ENCODE data around the gene KCNE1.
A peak's percentile ranks its signal among the peaks of the same experiment; 100 is the strongest.

KCNE1 gene

DNA sequence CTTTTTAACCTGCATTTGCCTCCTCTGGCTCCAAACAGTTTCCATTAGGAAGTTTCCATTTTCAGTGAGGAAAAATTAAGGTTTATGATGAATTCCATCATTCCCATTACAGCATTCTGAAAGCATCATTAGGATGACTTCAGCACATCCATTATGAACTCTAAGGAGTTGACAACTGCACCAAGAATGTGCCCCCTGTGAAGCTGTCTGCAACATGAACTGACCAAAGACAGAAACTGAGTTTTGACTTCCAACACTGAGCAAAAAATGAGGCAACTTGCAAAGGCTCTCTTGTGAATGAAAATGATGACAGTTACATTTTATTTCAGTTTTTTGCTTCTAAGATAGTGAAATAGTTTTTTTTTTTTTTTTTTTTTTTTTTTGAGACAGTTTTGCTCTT, 18.3 kb upstream of the KCNE1 start:
- no peak for DNase-seq (ENCODE audit: low spot score)
- CTCF ChIA-PET = no interaction called here
- no peak overlapping the region for H3K27ac ChIP-seq
- POLR2A ChIA-PET (ENCODE audit: low non-redundant PET) = no interaction called here
- TF ChIP-seq, protein P1, sequence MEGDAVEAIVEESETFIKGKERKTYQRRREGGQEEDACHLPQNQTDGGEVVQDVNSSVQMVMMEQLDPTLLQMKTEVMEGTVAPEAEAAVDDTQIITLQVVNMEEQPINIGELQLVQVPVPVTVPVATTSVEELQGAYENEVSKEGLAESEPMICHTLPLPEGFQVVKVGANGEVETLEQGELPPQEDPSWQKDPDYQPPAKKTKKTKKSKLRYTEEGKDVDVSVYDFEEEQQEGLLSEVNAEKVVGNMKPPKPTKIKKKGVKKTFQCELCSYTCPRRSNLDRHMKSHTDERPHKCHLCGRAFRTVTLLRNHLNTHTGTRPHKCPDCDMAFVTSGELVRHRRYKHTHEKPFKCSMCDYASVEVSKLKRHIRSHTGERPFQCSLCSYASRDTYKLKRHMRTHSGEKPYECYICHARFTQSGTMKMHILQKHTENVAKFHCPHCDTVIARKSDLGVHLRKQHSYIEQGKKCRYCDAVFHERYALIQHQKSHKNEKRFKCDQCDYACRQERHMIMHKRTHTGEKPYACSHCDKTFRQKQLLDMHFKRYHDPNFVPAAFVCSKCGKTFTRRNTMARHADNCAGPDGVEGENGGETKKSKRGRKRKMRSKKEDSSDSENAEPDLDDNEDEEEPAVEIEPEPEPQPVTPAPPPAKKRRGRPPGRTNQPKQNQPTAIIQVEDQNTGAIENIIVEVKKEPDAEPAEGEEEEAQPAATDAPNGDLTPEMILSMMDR (conservative IDR thresholded peaks at IDR 0.05; ENCODE audit: low read depth) = no peak

DNA sequence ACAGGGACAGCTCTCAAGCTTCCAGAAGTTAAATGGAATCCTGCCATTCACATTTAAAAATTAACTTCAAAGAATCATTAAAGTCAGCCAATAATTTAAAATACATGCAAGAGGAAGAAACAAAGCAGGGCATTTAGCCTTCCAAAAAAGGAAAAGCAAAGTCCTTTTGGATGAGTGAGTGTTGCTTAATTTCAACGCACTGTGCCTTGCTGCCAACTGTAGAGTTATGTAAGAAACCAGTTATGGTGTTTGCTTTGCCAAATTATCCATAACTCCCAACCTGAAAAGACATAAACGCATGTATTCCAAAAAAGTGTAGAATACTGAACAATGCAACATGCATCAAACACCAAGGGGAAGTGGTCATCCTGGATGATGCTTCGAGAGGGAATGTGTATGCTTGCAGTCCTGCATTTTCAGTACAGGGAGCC, 16.1 kb upstream of the KCNE1 start:
- H3K27ac ChIP-seq = no peak overlapping the region
- CTCF ChIA-PET = no interaction called here
- TF ChIP-seq, protein P1 (conservative IDR thresholded peaks at IDR 0.05; ENCODE audit: low read depth) = no peak
- POLR2A ChIA-PET (ENCODE audit: low non-redundant PET) = no interaction called here
- DNase-seq (ENCODE audit: low spot score) = no peak

DNA sequence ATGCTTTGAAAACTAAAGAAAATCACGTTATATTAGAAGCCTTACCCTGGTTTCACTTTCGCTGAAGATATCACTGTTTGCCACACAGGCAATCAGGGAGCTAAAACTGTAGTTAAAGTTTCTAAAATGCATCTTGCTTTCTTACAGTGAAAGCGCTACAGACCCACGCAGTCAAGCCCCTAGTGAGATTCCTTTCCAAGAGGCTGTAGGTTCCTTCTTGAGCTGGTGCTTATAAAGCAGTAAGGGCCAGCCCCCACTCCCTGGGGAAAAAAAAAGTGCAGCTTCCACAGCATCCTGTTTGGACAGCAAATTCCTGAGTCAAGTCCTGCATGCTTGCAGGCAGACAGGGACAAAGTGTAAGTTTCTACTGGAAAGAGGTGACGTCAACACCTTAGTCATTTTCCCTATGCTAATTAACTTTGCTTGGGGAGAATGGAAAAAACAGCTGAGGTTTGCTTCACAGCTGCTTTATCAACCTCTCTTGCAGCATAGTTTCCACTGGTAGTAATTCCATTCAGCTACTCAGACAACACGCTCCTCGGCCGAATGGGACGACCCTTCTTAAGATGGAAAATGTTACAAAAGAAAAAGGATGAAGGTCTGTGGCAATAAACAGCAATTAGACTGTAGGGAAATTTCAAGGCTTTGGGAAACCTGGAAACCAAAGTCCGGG, 14.7 kb upstream of the KCNE1 start:
- ChIA-PET CTCF (interaction anchor here (0.6 to 1.0 kb wide), 3 partner anchors 76 to 595 kb away, joined by 3 read pairs; no protein-coding TSS in a partner anchor), POLR2A (ENCODE audit: low non-redundant PET) (interaction anchor here (0.5 to 0.6 kb wide), 2 partner anchors 16 to 153 kb away, joined by 3 to 4 read pairs; no protein-coding TSS in a partner anchor)
- DNase-seq (ENCODE audit: low spot score) = peak; percentile 91
- TF ChIP-seq, protein P1 (conservative IDR thresholded peaks at IDR 0.05; ENCODE audit: low read depth) = no peak
- H3K27ac ChIP-seq = peak overlapping the region; percentile 66; the same call in 1 of the 2 replicates

DNA sequence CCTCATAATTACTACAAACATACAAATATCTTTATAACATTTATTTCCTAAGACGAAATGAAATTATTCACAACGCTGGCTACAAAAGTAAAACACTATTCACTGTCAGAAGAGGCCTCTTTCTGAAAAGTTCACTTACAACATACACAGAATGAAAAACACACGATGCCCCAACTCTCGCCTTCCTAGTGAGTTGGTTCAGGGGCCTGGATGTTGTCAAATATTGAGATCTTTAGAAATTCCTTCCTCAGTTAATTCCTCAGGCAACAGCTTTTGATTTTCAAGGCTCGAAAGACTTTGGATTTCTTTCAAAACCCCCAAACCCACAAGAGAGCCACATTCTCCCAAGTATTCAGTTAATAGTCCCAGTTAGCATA, 14.2 kb upstream of the KCNE1 start:
- TF ChIP-seq, protein P1 (conservative IDR thresholded peaks at IDR 0.05; ENCODE audit: low read depth) = no peak
- ChIA-PET CTCF (interaction anchor here (1.0 kb wide), 1 partner anchor 77 kb away, joined by 3 read pairs; no protein-coding TSS in a partner anchor), POLR2A (ENCODE audit: low non-redundant PET) (interaction anchor here (0.6 kb wide), 1 partner anchor 152 kb away, joined by 3 read pairs; no protein-coding TSS in a partner anchor)
- DNase-seq (ENCODE audit: low spot score) = no peak
- peak overlapping the region; percentile 66; the same call in 1 of the 2 replicates for H3K27ac ChIP-seq

DNA sequence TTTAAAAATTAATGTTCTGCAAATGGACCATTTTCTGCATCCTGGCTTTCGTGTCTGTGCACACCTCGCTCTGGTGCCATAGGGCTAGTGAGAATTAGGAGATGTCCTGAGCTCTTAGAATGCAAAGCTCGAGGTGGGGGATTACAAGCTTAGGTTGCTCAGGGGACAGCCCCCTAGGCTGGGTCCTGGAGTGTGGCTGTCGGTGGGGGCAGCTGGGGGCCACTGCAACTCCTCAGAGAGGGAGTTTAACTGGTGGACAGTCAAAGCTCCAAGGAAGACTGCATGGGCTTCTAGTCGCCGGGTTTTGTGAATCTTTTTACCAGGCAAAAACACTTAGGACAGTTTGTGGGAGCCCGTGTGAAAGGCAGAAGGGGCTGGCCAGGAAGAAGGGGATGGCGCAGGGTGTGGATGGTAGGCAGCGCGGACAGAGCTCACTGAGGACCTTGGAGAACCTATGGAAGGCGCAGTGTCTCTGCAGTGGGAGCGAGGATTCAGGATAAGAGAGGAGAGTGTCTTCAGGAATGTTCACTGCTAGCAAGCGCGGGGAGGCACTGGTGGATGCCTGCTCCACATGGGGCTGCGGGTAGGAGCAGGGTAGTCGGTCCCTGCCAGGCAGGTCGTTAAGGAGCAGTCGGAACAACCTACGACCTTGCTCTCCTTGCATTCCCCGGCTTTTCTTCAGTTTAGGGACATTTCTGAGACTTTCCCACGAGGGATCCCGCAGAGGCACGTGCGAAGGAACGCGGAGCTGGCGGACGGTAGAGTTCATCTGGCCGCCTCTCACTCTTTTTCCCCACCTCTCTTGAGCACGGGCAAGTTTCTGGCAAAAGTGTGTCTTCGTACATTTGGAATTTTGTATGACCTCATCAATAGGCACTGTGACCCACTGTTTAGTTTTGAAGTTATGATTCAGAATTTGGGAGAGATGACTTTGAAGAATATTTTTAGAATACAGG, 12.9 kb upstream of the KCNE1 start:
- TF ChIP-seq, protein P1 (conservative IDR thresholded peaks at IDR 0.05; ENCODE audit: low read depth) = no peak
- ChIA-PET CTCF (interaction anchor here (0.6 kb wide), 1 partner anchor 27 kb away, joined by 3 read pairs; no protein-coding TSS in a partner anchor), POLR2A (ENCODE audit: low non-redundant PET) (no interaction called here)
- no peak for DNase-seq (ENCODE audit: low spot score)
- H3K27ac ChIP-seq = peak overlapping the region; percentile 11; the same call in 1 of the 2 replicates

DNA sequence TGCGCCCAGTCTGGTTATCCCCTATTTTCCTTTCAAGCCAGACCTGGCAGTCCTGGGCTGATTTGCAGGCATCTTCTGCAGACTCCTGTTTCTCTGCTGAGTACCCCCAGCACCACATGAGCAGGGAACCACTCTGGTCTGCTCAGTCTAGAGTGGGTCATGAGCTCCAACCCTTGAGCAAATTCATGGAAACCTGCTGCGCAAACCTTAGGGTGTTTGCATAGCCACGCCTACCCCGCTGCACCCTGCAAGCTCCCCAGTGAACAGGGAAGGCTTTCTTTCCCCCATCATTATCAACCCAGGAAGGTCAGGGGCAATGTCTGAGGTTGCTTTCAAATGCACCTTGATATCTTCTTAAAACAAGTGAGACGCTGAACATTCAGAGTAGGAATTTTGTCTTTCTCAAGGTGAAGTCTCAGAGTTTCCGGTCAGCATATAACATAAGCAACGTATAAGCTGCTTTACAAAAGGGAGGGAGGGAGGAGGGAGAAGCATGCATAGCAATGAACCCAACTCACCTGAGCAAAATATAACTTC, 11.1 kb upstream of the KCNE1 start:
- DNase-seq (ENCODE audit: low spot score) = no peak
- TF ChIP-seq, protein P1 (conservative IDR thresholded peaks at IDR 0.05; ENCODE audit: low read depth) = no peak
- peak overlapping the region; percentile 2; the same call in 1 of the 2 replicates for H3K27ac ChIP-seq
- POLR2A ChIA-PET (ENCODE audit: low non-redundant PET) = no interaction called here
- CTCF ChIA-PET = interaction anchor here (0.6 to 1.9 kb wide), 5 partner anchors 12 to 172 kb away, joined by 3 to 8 read pairs (median 4); no protein-coding TSS in a partner anchor

Data from RWPE1 (cell line).